HG02642 (cell line): ENCODE data around the gene CYB5B.

Source experiments
- ATAC-seq: cut with Tn5 transposase; IDR thresholded peaks from one replicate; pipeline ENCODE4 v1.9.1; 2021; ENCODE audit warnings: mild to moderate bottlenecking; ENCODE audit not compliant: unreplicated experiment, poor library complexity

The CYB5B gene

GRCh38 chr16:69482410-69482991, 58.1 kb downstream of the CYB5B start:
- no peak for ATAC-seq

DNA sequence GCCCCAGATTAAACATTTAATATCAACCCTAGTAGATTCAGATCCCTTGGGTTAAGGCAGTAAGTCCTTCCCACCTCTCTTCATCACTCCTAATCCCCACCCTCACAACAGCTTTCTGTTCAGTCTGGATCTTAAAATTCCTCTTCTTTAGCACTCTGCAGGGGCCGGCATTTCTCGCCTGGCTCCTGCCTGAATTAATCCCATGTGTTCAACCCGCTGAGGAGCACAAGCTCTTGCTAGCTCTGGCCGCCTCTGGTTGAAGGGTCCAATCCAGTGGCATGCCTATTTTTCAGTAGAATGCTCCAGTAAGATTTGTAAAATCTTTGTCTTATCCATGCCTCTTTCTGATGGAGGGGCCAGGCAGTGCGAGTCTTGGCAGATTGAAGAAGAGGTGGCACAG, 59.2 kb downstream of the CYB5B start:
- ATAC-seq = no peak

GRCh38 chr16:69485361-69485760, 60.9 kb downstream of the CYB5B start:
- no peak for ATAC-seq

DNA sequence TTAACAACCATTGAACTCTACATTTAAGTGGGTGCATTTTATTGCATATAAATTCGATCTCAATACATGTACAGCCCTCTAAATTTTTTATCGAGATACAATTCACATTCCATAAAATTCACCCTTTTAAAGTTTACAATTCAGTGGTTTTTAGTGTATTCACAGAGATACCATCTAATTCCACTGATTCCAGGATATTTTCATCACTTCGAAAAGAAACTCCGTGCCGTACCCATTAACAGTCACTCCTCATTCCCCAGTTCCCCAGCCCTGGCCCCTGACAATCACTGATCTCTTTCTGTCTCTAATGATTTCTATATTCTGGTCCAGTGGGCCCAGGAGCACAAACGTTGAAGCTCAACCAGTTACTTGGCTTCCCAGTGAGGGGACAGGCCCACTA, 61.4 kb downstream of the CYB5B start:
- ATAC-seq = no peak

DNA sequence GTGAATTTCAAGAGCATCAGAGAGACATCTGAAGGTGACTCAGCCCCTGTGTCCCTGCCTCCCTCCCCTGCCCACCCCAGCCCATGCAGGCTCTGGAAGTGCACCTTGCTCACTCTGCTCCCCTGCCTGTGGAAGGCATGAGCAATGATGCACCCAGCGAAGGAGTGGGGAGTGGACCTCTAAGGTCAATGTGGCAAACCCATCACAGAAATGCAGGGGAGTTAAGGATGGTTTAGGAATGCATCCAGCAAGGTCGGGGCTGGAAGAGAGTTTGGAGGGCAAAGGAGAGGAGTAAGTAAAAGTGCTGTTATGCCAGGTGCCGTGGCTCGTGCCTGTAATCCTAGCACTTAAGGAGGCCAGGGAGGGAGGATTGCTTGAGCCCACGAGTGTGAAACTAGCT, 61.9 kb downstream of the CYB5B start:
- no peak for ATAC-seq

- ATAC-seq = no peak
These were observed 62.3 kb downstream of the CYB5B start for GRCh38 chr16:69486724-69487123.

DNA sequence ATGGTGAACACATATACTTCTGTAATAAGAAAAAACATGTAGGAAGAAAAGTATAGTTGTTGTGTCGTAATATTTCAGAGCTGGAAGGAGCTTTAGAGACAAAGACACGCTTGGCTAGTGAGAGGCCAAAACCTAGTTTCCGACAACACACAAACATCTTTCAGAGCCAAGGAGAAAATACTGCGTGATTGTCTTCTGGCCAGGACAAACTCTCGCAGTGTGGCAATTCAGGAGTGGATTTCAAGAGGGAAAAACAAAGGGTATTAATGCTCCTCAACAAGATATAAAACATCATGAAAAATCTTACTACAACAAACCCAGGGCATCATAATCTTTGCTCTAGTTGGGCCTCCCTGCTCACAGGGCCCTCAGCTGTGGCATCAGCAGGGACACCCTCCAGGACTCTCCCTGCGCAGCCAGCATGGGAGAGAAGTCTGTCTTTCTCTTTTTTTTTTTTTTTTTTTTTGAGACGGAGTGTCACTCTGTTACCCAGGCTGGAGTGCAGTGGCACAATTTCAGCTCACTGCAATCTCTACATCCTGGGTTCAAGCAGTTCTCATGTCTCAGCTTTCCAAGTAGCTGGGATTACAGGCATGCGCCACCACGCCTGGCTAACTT, 66.4 kb downstream of the CYB5B start:
- ATAC-seq = no peak

DNA sequence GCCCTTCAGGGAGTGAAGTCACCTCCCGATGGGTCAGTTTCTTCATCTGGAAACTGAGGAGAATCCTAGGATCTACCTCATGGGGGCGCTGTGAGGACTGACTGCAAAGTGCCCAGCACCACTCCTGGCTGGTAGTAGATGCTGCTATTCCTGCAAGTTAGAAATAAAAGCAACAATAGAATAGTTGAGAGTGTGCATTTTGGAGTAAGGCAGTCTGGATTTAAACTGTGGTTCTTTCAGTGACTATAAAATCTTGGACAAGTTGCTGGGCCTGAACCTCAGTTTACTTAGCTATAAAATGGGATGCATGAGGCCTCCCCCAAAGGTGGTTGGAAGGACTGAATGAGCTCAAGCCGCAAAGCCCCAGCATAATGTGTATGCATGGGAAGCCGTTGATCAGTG, 70.6 kb downstream of the CYB5B start:
- no peak for ATAC-seq

- ATAC-seq = no peak
These were observed 71.4 kb downstream of the CYB5B start for GRCh38 chr16:69495821-69496220.

GRCh38 chr16:69496376-69496775, 72.0 kb downstream of the CYB5B start:
- ATAC-seq = no peak

DNA sequence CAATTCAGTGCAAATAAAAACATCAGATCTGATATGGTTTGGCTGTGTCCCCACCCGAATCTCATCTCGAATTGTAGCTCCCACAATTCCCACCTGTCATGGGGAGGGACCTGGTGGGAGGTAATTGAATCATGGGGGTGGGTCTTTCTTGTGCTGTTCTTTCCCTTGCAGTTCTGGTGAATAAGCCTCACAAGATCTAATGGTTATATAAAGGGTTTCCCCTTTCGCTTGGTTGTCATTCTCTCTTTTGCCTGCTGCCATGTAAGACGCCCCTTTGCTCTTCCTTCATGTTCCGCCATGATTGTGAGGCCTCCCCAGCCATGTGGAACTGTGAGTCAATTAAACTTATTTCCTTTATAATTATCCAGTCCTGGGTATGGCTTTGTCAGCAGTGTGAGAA, 72.5 kb downstream of the CYB5B start:
- no peak for ATAC-seq

- no peak for ATAC-seq
These were observed 73.6 kb downstream of the CYB5B start for GRCh38 chr16:69497876-69498596.

DNA sequence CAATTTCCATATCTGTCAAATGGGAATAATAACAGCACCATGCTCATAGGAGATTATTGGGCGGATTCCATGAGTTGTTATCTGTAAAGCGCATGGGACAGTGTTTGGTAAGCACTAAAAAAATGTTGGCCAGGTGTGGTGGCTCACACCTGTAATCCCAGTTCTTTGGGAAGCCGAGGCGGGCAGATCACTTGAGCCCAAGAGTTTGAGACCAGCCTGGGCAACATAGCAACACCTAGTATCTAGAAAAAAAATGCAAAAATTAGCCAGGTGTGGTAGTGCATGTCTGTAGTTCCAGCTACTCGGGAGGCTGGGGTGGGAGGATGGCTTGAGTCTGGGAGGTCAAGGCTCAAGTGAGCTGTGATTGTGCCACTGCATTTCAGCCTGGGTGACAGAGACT, 74.5 kb downstream of the CYB5B start:
- ATAC-seq = no peak

DNA sequence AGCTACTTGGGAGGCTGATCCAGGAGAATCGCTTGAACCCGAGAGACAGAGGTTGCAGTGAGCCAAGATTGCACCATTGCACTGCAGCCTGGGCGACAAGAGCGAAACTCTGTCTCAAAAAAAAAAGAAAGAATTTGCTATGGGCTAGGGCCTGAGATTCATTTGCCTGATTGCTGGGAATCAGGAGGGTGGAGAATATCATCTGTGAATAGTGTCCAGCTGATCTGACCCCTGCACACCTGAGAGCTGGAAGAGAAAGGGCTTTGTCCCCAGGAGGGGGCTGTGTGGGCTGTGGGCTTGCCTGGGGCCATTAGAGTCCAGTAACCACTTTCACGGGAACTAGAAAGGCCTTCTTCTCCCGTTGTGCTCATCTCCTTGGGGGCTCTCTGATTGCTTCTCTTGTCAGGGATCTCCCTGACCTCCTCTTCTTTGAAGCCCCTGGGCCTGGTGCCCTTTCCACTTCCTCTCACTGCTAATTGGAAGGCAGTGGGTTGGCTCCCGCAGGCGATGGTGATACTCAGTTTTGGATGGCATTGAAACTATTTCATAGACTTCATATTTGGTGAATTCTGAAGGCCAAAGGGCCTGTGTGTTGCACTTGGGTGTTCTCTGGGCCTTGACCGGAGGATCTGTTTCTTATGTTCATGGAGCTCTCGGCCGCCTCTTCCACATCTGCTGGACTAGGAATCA, 75.3 kb downstream of the CYB5B start:
- no peak for ATAC-seq

GRCh38 chr16:69500496-69500895, 76.1 kb downstream of the CYB5B start:
- no peak for ATAC-seq

GRCh38 chr16:69501956-69502745, 77.7 kb downstream of the CYB5B start:
- no peak for ATAC-seq

DNA sequence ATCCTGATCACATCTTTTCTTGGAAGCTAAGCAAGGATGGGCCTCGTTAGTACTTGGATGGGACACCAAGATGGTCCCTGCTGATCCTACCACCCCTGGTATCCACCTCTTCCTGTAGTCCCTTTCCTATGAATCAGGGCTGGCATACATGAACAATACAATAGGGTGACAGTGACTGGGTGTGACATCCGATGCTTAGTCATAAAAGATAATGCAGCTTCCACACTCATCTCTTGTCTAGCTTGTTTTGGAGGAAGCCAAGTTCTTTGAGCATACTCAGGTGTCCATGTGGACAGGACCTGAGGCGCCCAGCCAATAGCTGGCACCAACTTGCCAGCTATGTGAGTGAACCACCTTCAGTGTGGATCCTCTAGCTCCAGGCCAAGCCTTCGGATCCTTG, 78.8 kb downstream of the CYB5B start:
- ATAC-seq = no peak

DNA sequence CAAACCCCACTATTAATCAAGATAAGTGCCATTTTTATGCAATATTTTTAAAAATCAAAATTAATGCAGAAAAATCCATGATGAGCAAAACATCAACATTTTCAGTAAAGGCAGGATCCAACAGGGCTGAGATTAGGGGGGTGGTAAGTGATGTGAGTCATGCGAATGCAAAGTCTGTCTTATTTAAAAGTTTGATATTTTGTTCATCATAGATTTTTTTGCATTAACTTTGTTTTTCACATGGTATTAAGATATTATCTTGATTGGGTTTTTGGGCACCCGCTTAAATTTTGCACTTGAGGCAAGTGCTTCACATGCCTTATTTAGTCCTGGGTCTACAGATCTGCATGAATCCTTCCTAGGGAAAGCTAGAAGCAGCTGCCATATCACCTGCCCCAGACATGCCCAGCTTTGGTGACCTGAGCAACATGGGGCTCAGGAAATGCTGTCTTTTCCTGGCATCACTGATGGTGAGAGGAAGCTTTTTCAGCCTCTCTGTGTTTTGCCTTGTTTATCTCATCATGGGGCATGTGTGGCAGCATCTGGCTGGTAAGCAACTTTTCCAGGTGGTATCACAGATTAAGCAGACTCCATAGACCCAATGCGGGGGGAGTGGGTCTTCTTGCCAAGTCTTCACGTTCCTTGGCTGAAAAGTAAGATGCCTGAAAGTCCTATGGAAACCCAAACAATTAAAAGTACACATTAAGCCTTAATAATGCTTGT, 83.8 kb downstream of the CYB5B start:
- no peak for ATAC-seq

DNA sequence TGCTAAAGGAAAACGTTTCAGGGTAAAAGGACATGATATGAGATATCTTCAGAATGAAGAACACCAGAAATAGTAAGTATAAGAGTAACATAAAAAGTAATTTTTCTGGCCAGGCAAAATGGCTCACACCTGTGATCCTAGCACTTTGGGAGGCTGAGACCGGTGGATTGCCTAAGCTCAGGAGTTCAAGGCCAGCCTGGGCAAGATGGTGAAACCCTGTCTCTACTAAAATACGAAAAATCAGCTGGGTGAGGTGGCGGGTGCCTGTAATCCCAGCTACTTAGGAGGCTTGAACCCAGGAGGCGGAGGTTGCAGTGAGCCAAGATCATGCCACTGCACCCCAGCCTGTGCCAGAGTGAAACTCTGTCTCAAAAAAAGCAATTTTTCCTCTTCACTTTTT, 84.7 kb downstream of the CYB5B start:
- no peak for ATAC-seq

GRCh38 chr16:69511651-69512050, 87.2 kb downstream of the CYB5B start:
- ATAC-seq = no peak
